H1 (cell line): ENCODE data around the gene NARS2. TPM values are rescaled to one million over a fixed set of nuclear protein-coding genes. Genes with fewer than 3 reads are reported as not detected.

Source experiments
- BRCA1 ChIP-seq: IDR thresholded peaks from 2 replicates; pipeline ENCODE4 v1.6.1; 2012; ENCODE audit warnings: low read depth, low read length, improper control_type of control experiment
- CBX8 ChIP-seq: fragments of 300-800, 300-1000 bp; sonication (generic); IDR thresholded peaks from 2 replicates; pipeline ENCODE4 v1.7.1; 2016; ENCODE audit warnings: low read depth, low read length, borderline replicate concordance
- CHD2 ChIP-seq: IDR thresholded peaks from 2 replicates; pipeline ENCODE4 v1.6.1; 2012; ENCODE audit warnings: low read length, improper control_type of control experiment
- CTBP2 ChIP-seq: IDR thresholded peaks from 2 replicates; pipeline ENCODE4 v1.7.0; 2011; ENCODE audit warnings: borderline replicate concordance, mild to moderate bottlenecking, moderate library complexity, mixed read lengths, low read length; ENCODE audit not compliant: insufficient read depth, insufficient read length
- HDAC6 ChIP-seq: IDR thresholded peaks from one replicate; pipeline ENCODE4 v1.7.1; 2012; ENCODE audit warnings: low read depth, mild to moderate bottlenecking, inconsistent platforms, low read length, moderate library complexity
- KDM1A ChIP-seq: fragments of 200-600, 300-600 bp; sonication (generic); IDR thresholded peaks from 2 replicates; pipeline ENCODE4 v1.7.1; 2016; ENCODE audit warnings: mild to moderate bottlenecking, low read length, borderline replicate concordance
- KDM4A ChIP-seq: IDR thresholded peaks from one replicate; pipeline ENCODE4 v1.7.1; 2012; ENCODE audit warnings: low read depth, mild to moderate bottlenecking, moderate library complexity, low read length, inconsistent platforms; ENCODE audit not compliant: severe bottlenecking
- NANOG ChIP-seq: IDR thresholded peaks from 2 replicates; pipeline ENCODE4 v1.6.1; 2011; ENCODE audit warnings: low read length, low read depth, mild to moderate bottlenecking, inconsistent platforms; ENCODE audit not compliant: insufficient read depth, poor library complexity, severe bottlenecking
- POLR2A ChIP-seq, 2 experiments: IDR thresholded peaks; 1 replicate in 1 of 2; 2 replicates in 1 of 2; pipeline ENCODE4 v1.6.1; 2011; ENCODE audit warnings: low read depth in 2 of 2, low read length in 2 of 2, mild to moderate bottlenecking in 2 of 2; ENCODE audit errors: control extremely low read depth in 1 of 2
- RFX5 ChIP-seq: IDR thresholded peaks from 2 replicates; pipeline ENCODE4 v1.6.1; 2011; ENCODE audit warnings: low read depth, low read length, improper control_type of control experiment, borderline replicate concordance
- SIRT6 ChIP-seq: IDR thresholded peaks from one replicate; pipeline ENCODE4 v1.7.1; 2012; ENCODE audit warnings: low read length, inconsistent platforms
- TAF1 ChIP-seq: IDR thresholded peaks from 2 replicates; pipeline ENCODE4 v1.6.1; 2011; ENCODE audit warnings: mild to moderate bottlenecking, low read depth, low read length
- polyA plus RNA-seq, 7 experiments: library from polyadenylated mRNA; depleted of rRNA in 3 of 7; stranded (reverse) in 5 of 7; unstranded in 2 of 7; fragments of >200 nt in 5 of 7; fragments of 200-250 nt in 2 of 7; gene quantifications; 1 replicate in 5 of 7; 2 replicates in 1 of 7; 4 replicates in 1 of 7; pipeline versions ENCODE4 v1.2.1 to v1.2.3, GENCODE V29; 2011 to 2013; ENCODE audit warnings: missing spikeins in 2 of 7, mixed read lengths in 2 of 7
- total RNA-seq: library from RNA; stranded (reverse); fragmentation: NEBNext Ultra II Directional; extraction: Animal tissue kit (Norgen Biotek cat#: 25700); gene quantifications from 2 replicates; pipeline ENCODE4 v1.2.1, GENCODE V29; 2021
- TF ChIP-seq, protein P1 (sequence below): fragments of 300-600 bp; sonication (generic); IDR thresholded peaks from 2 replicates; pipeline ENCODE4 v1.7.1; 2012; ENCODE audit warnings: low read length, moderate library complexity, mild to moderate bottlenecking, inconsistent platforms; ENCODE audit not compliant: insufficient replicate concordance

Gene NARS2
- total and polyA plus RNA-seq, 2 of the 8 experiments (the other 6 are each of a cell fraction or from before 2014, with no cell fraction given): 26.2 to 51.6 TPM

DNA sequence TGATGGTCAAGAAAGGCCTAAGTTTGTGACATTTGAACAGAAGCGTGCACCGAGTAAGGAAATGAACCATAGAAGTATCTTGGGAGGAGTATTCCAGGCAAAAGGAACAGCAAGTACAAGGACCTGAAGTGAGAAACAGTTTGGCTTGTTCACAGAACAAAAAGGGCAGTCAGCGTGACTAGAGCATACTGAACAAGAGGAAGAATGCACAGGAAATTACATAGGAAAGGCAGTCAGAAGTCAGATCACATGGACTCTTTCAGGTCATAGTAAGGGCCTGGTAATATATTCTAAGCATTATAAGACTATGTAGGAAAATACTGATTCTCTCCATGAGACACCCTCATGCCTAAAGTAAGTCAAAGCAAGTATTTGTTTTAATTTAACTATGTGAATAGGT lies 104.8 kb downstream of the NARS2 start (continued):
- TF ChIP-seq, protein P1, sequence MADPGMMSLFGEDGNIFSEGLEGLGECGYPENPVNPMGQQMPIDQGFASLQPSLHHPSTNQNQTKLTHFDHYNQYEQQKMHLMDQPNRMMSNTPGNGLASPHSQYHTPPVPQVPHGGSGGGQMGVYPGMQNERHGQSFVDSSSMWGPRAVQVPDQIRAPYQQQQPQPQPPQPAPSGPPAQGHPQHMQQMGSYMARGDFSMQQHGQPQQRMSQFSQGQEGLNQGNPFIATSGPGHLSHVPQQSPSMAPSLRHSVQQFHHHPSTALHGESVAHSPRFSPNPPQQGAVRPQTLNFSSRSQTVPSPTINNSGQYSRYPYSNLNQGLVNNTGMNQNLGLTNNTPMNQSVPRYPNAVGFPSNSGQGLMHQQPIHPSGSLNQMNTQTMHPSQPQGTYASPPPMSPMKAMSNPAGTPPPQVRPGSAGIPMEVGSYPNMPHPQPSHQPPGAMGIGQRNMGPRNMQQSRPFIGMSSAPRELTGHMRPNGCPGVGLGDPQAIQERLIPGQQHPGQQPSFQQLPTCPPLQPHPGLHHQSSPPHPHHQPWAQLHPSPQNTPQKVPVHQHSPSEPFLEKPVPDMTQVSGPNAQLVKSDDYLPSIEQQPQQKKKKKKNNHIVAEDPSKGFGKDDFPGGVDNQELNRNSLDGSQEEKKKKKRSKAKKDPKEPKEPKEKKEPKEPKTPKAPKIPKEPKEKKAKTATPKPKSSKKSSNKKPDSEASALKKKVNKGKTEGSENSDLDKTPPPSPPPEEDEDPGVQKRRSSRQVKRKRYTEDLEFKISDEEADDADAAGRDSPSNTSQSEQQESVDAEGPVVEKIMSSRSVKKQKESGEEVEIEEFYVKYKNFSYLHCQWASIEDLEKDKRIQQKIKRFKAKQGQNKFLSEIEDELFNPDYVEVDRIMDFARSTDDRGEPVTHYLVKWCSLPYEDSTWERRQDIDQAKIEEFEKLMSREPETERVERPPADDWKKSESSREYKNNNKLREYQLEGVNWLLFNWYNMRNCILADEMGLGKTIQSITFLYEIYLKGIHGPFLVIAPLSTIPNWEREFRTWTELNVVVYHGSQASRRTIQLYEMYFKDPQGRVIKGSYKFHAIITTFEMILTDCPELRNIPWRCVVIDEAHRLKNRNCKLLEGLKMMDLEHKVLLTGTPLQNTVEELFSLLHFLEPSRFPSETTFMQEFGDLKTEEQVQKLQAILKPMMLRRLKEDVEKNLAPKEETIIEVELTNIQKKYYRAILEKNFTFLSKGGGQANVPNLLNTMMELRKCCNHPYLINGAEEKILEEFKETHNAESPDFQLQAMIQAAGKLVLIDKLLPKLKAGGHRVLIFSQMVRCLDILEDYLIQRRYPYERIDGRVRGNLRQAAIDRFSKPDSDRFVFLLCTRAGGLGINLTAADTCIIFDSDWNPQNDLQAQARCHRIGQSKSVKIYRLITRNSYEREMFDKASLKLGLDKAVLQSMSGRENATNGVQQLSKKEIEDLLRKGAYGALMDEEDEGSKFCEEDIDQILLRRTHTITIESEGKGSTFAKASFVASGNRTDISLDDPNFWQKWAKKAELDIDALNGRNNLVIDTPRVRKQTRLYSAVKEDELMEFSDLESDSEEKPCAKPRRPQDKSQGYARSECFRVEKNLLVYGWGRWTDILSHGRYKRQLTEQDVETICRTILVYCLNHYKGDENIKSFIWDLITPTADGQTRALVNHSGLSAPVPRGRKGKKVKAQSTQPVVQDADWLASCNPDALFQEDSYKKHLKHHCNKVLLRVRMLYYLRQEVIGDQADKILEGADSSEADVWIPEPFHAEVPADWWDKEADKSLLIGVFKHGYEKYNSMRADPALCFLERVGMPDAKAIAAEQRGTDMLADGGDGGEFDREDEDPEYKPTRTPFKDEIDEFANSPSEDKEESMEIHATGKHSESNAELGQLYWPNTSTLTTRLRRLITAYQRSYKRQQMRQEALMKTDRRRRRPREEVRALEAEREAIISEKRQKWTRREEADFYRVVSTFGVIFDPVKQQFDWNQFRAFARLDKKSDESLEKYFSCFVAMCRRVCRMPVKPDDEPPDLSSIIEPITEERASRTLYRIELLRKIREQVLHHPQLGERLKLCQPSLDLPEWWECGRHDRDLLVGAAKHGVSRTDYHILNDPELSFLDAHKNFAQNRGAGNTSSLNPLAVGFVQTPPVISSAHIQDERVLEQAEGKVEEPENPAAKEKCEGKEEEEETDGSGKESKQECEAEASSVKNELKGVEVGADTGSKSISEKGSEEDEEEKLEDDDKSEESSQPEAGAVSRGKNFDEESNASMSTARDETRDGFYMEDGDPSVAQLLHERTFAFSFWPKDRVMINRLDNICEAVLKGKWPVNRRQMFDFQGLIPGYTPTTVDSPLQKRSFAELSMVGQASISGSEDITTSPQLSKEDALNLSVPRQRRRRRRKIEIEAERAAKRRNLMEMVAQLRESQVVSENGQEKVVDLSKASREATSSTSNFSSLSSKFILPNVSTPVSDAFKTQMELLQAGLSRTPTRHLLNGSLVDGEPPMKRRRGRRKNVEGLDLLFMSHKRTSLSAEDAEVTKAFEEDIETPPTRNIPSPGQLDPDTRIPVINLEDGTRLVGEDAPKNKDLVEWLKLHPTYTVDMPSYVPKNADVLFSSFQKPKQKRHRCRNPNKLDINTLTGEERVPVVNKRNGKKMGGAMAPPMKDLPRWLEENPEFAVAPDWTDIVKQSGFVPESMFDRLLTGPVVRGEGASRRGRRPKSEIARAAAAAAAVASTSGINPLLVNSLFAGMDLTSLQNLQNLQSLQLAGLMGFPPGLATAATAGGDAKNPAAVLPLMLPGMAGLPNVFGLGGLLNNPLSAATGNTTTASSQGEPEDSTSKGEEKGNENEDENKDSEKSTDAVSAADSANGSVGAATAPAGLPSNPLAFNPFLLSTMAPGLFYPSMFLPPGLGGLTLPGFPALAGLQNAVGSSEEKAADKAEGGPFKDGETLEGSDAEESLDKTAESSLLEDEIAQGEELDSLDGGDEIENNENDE: no peak
- TF ChIP-seq KDM4A: no peak
- no peak for TF ChIP-seq SIRT6
- no peak for TF ChIP-seq TAF1
- TF ChIP-seq BRCA1: no peak
- TF ChIP-seq NANOG: no peak
- TF ChIP-seq POLR2A (IDR thresholded peaks at IDR 0.05; ENCODE audit: control extremely low read depth in 1 of 2, low read depth in 2 of 2, low read length in 2 of 2): no peak
- no peak for TF ChIP-seq CTBP2
- no peak for TF ChIP-seq CHD2
- TF ChIP-seq CBX8: no peak
- TF ChIP-seq RFX5: no peak
- TF ChIP-seq KDM1A: no peak
- no peak for TF ChIP-seq HDAC6
